Measurements from ENCODE around the gene PPARGC1A. TPM values are rescaled to one million over a fixed set of nuclear protein-coding genes. Genes with fewer than 3 reads are reported as not detected.

PPARGC1A gene
- total and polyA plus RNA-seq, 2 experiments from 2014 or later = 0.76 to 3.3 TPM

GRCh38 chr4:23789762-23790161 lies 100.1 kb downstream of the PPARGC1A start:
- no peak overlapping the region for H3K4me3 ChIP-seq
- H3K27ac Mint-ChIP-seq = no peak overlapping the region
- DNase-seq (ENCODE audit: low spot score) = no peak
- peaks cover 6% of the 10 kb centered on the region; the same call in 2 of the 3 replicates for H3K4me1 Mint-ChIP-seq
- no peaks in the 10 kb centered on the region for H3K27me3 ChIP-seq (ENCODE audit: insufficient read depth)
- no peak for ATAC-seq
- peaks cover 8% of the 10 kb centered on the region; the same call in 1 of the 2 replicates for H3K4me1 ChIP-seq (ENCODE audit: insufficient read depth)
- H3F3A ChIP-seq (replicated peaks; ENCODE audit: low read depth) = no peaks in the 10 kb centered on the region
- H3K4me2 ChIP-seq = no peak overlapping the region
- H3K27ac ChIP-seq (ENCODE audit: low read depth) = no peak overlapping the region
- no peaks in the 10 kb centered on the region for H3K9me3 Mint-ChIP-seq
- peaks cover 8% of the 10 kb centered on the region; the same call in 1 of the 2 replicates for H3K9me2 ChIP-seq (ENCODE audit: insufficient read depth)
- H2AFZ ChIP-seq = no peak overlapping the region; the same call in 1 of the 2 replicates
- TF ChIP-seq ETS1 (IDR thresholded peaks at IDR 0.05) (no peak), CREB1 (CRISPR knock-in tag; IDR thresholded peaks at IDR 0.05; ENCODE audit: low read depth) (no peak), JUNB (IDR thresholded peaks at IDR 0.05; ENCODE audit: unreplicated experiment) (no peak), NANOG (IDR thresholded peaks at IDR 0.05; ENCODE audit: borderline replicate concordance) (no peak), ZNF462 (CRISPR knock-in tag; IDR thresholded peaks at IDR 0.05) (no peak), EZH2phosphoT487 (IDR thresholded peaks at IDR 0.05; ENCODE audit: unreplicated experiment) (no peak), STAT1 (IDR thresholded peaks at IDR 0.05; ENCODE audit: unreplicated experiment) (no peak), EZH2 (IDR thresholded peaks at IDR 0.05; ENCODE audit: low read depth, unreplicated experiment) (no peak), REST (IDR thresholded peaks at IDR 0.05; ENCODE audit: unreplicated experiment) (no peak), ZNF114 (CRISPR knock-in tag; IDR thresholded peaks at IDR 0.05) (no peak), POLR2AphosphoS5 (IDR thresholded peaks at IDR 0.05; ENCODE audit: low read depth) (no peak), ZNF331 (CRISPR knock-in tag; IDR thresholded peaks at IDR 0.05; ENCODE audit: low read depth) (no peak), CTCF (conservative IDR thresholded peaks at IDR 0.05; ENCODE audit: low read depth in 2 of 2) (no peak)
- H3K27me3 Mint-ChIP-seq (ENCODE audit: insufficient read depth, low read depth, poor library complexity) = no peaks in the 10 kb centered on the region
- H3K4me3 Mint-ChIP-seq = no peak overlapping the region
- H3K36me3 ChIP-seq (ENCODE audit: insufficient read depth) = no peaks in the 10 kb centered on the region
- no peaks in the 10 kb centered on the region for H3K36me3 Mint-ChIP-seq (ENCODE audit: low read depth)
- no peaks in the 10 kb centered on the region for H4K20me1 ChIP-seq (replicated peaks; ENCODE audit: insufficient read depth)
- no peaks in the 10 kb centered on the region for H3K79me2 ChIP-seq (replicated peaks; ENCODE audit: insufficient read depth)
